Endothelial cell of umbilical vein (primary cell): Measurements from ENCODE around the gene SCD. TPM values are rescaled to one million over a fixed set of nuclear protein-coding genes. Genes with fewer than 3 reads are reported as not detected.

Experiments
- BruUV-seq: library from RNA; stranded (reverse); fragments of 400-500 nt; replicated peaks from 2 replicates; lab custom pipeline; 2021; lab: Mats Ljungman, UMichigan
- CTCF ChIA-PET: fragments of 300-600, 350-600 bp; sonication (Branson Sonifier 250); formaldehyde crosslinking; loops from one replicate; lab custom pipeline; 2021; ENCODE audit warnings: antibody characterized with exemption, inconsistent platforms; lab: Charles Lee
- POLR2A ChIA-PET: fragments of 300-600, 350-600 bp; sonication (Branson Sonifier 250); formaldehyde crosslinking; loops from one replicate; lab custom pipeline; 2021; ENCODE audit warnings: antibody characterized with exemption, inconsistent platforms; lab: Charles Lee
- DNase-seq: peaks from one replicate; pipeline ENCODE4 v3.0.0-alpha.2; 2011; ENCODE audit warnings: low read depth, low spot score
- FAIRE-seq: peaks from 2 replicates; lab custom pipeline; 2011; peaks lifted over from hg19 to GRCh38; lab: Jason Lieb, UNC
- H2AFZ ChIP-seq: 2 replicates; pipeline ENCODE4 v1.6.0; 2012; ENCODE audit warnings: low read depth, low read length, control low read depth, inconsistent platforms
- H3K27ac ChIP-seq: 2 replicates; pipeline ENCODE4 v1.5.1; 2011; ENCODE audit warnings: low read depth, mild to moderate bottlenecking, control low read depth, low read length, moderate library complexity; ENCODE audit not compliant: insufficient read depth
- H3K27me3 ChIP-seq, 2 experiments: 2 replicates each; pipeline versions ENCODE4 v1.6.0 to v1.6.1; 2011; ENCODE audit warnings: low read length in 2 of 2, mixed read lengths in 1 of 2; ENCODE audit not compliant: control insufficient read depth in 2 of 2, insufficient read depth in 2 of 2
- H3K36me3 ChIP-seq, 2 experiments: 2 replicates in 1 of 2; 3 replicates in 1 of 2; pipeline ENCODE4 v1.5.1; 2011; ENCODE audit warnings: low read length in 2 of 2, mild to moderate bottlenecking in 1 of 2, moderate library complexity in 1 of 2; ENCODE audit not compliant: control insufficient read depth in 2 of 2, insufficient read depth in 2 of 2; ENCODE audit errors: extremely low read depth in 1 of 2
- H3K4me1 ChIP-seq: 3 replicates; pipeline ENCODE4 v1.5.1; 2011; ENCODE audit warnings: mild to moderate bottlenecking, low read length; ENCODE audit not compliant: control insufficient read depth, insufficient read depth; ENCODE audit errors: extremely low read depth
- H3K4me2 ChIP-seq: 2 replicates; pipeline ENCODE4 v1.6.1; 2011; ENCODE audit warnings: low read length, control low read depth, mixed read lengths; ENCODE audit not compliant: insufficient read depth
- H3K4me3 ChIP-seq, 3 experiments: fragments of 200-600 bp in 1 of 3; sonication (generic), shearing (Covaris generic) in 1 of 3; replicated peaks in 1 of 3; 2 replicates each; pipeline ENCODE4 v1.5.1; 2011 to 2016; ENCODE audit warnings: control low read depth in 3 of 3, low read length in 3 of 3, mild to moderate bottlenecking in 2 of 3, inconsistent platforms in 1 of 3, low read depth in 1 of 3, moderate library complexity in 1 of 3; ENCODE audit not compliant: insufficient read depth in 1 of 3
- H3K79me2 ChIP-seq: 2 replicates; pipeline ENCODE4 v1.6.0; 2012; ENCODE audit warnings: low read length, inconsistent platforms; ENCODE audit not compliant: control insufficient read depth, insufficient read depth
- H3K9ac ChIP-seq: replicated peaks from 2 replicates; pipeline ENCODE3; 2011; ENCODE audit warnings: low read length, control low read depth; ENCODE audit not compliant: insufficient read depth; ENCODE audit errors: extremely low read depth
- H3K9me1 ChIP-seq: replicated peaks from 3 replicates; pipeline ENCODE4 v1.6.0; 2011; ENCODE audit warnings: mild to moderate bottlenecking, low read length; ENCODE audit not compliant: control insufficient read depth, insufficient read depth; ENCODE audit errors: extremely low read depth
- H3K9me3 ChIP-seq: replicated peaks from 2 replicates; pipeline ENCODE4 v1.5.1; 2012; ENCODE audit warnings: low read length, inconsistent platforms; ENCODE audit not compliant: control insufficient read depth, insufficient read depth
- H4K20me1 ChIP-seq: replicated peaks from 2 replicates; pipeline ENCODE3; 2011; ENCODE audit warnings: mild to moderate bottlenecking, low read length; ENCODE audit not compliant: control insufficient read depth, insufficient read depth; ENCODE audit errors: extremely low read depth
- CTCF ChIP-seq, 2 donors: IDR thresholded peaks; 1 replicate in 1 of 2; 2 replicates in 1 of 2; pipeline ENCODE4 v1.5.1; 2011; ENCODE audit warnings: low read length in 2 of 2, mild to moderate bottlenecking in 2 of 2, moderate library complexity in 2 of 2, control low read depth in 1 of 2, inconsistent platforms in 1 of 2, low read depth in 1 of 2; ENCODE audit not compliant: insufficient read depth in 1 of 2; ENCODE audit errors: extremely low read depth in 1 of 2
- EZH2 ChIP-seq: IDR thresholded peaks from 2 replicates; pipeline ENCODE4 v1.6.1; 2012; ENCODE audit warnings: borderline replicate concordance, low read depth, mild to moderate bottlenecking, moderate library complexity, low read length, inconsistent platforms; ENCODE audit not compliant: severe bottlenecking
- FOS ChIP-seq: IDR thresholded peaks from 2 replicates; pipeline ENCODE4 v1.6.1; 2011; ENCODE audit warnings: mild to moderate bottlenecking, low read length, moderate library complexity, borderline replicate concordance; ENCODE audit not compliant: insufficient read depth
- GATA2 ChIP-seq: IDR thresholded peaks from 2 replicates; pipeline ENCODE4 v1.7.0; 2011; ENCODE audit warnings: low read depth, mild to moderate bottlenecking, moderate library complexity, mixed read lengths, low read length; ENCODE audit not compliant: insufficient read length, insufficient read depth
- JUN ChIP-seq: IDR thresholded peaks from 2 replicates; pipeline ENCODE4 v1.6.1; 2011; ENCODE audit warnings: borderline replicate concordance, low read depth; ENCODE audit not compliant: insufficient read length, insufficient read depth
- MAX ChIP-seq: IDR thresholded peaks from 2 replicates; pipeline ENCODE4 v1.6.1; 2011; ENCODE audit not compliant: insufficient read depth, insufficient read length
- MYC ChIP-seq: IDR thresholded peaks from one replicate; pipeline ENCODE4 v1.6.1; 2011; ENCODE audit warnings: mild to moderate bottlenecking, low read depth, low read length
- POLR2A ChIP-seq: IDR thresholded peaks from 2 replicates; pipeline ENCODE4 v1.6.1; 2012; ENCODE audit warnings: low read depth, mild to moderate bottlenecking, control low read depth, low read length
- POLR2AphosphoS5 ChIP-seq: IDR thresholded peaks from 2 replicates; pipeline ENCODE4 v1.6.1; 2012; ENCODE audit warnings: low read depth, mild to moderate bottlenecking, control low read depth, low read length, moderate library complexity; ENCODE audit not compliant: insufficient read depth
- dilution Hi-C: fragments of 300-500 bp; cut with MboI; formaldehyde crosslinking; loops from one replicate; pipeline ENCODE4 v1.15.0; 2019; ENCODE audit warnings: low sequenced_read_pairs; ENCODE audit not compliant: extremely low pct_ligation_motif_present
- intact Hi-C: fragments of 100-400 bp; cut with micrococcal nuclease; formaldehyde crosslinking; loops from one replicate; pipeline ENCODE4 v1.10.0; 2022
- polyA plus RNA-seq, 4 experiments: library from polyadenylated mRNA; depleted of rRNA in 3 of 4; stranded (reverse) in 3 of 4; unstranded in 1 of 4; fragments of >200 nt; gene quantifications; 2 replicates each; pipeline versions ENCODE4 v1.2.1 to v1.2.3, GENCODE V29; 2011 to 2012; ENCODE audit warnings: missing spikeins in 1 of 4
- total RNA-seq: library from RNA; stranded (reverse); gene quantifications from 2 replicates; pipeline ENCODE4 v1.2.3, GENCODE V29; 2021

SCD gene
- total and polyA plus RNA-seq, 2 donors (not counting 3 experiments of a cell fraction or from before 2014, with no cell fraction given) = 258 to 426 TPM

GRCh38 chr10:100350914-100351485, 4.0 kb downstream of the SCD start:
- no TSS peak for BruUV-seq
- CTCF ChIA-PET = interaction anchor here (0.8 to 2.2 kb wide), 7 partner anchors 8 to 168 kb away, joined by 3 to 15 read pairs (median 6); no protein-coding TSS in a partner anchor
- peak overlapping the region; percentile 81 for H3K4me2 ChIP-seq
- peaks cover 42% of the 10 kb centered on the region for H3K4me1 ChIP-seq
- H3K27me3 ChIP-seq = no peaks in the 10 kb centered on the region
- DNase-seq = no peak
- no peak overlapping the region for H3K9ac ChIP-seq
- no peak overlapping the region for H2AFZ ChIP-seq
- H3K79me2 ChIP-seq = peaks cover 86% of the 10 kb centered on the region
- no peak overlapping the region for H3K27ac ChIP-seq
- dilution Hi-C loops (no loop called here), intact Hi-C loops (no loop called here)
- POLR2A ChIA-PET = interaction anchor here (0.6 kb wide), 1 partner anchor 1326 kb away, joined by 4 read pairs; no protein-coding TSS in a partner anchor
- no peaks in the 10 kb centered on the region for H3K9me1 ChIP-seq
- H3K36me3 ChIP-seq = peaks cover 30 to 43% of the 10 kb centered on the region in 2 experiments
- H4K20me1 ChIP-seq = peaks cover 9% of the 10 kb centered on the region
- H3K4me3 ChIP-seq = peak overlapping the region in 1 of 3 experiments; percentile 85
- no peaks in the 10 kb centered on the region for H3K9me3 ChIP-seq
- peak; percentile 68 for FAIRE-seq
- TF ChIP-seq POLR2AphosphoS5 (no peak), JUN (no peak), FOS (no peak), MYC (no peak), GATA2 (no peak)

GRCh38 chr10:100353770-100354485, 6.9 kb downstream of the SCD start:
- dilution Hi-C loops = no loop called here
- Histone ChIP-seq H4K20me1 (peaks cover 9% of the 10 kb centered on the region), H3K9me3 (no peaks in the 10 kb centered on the region), H3K9me1 (no peaks in the 10 kb centered on the region), H3K9ac (no peak overlapping the region), H3K27me3 (no peaks in the 10 kb centered on the region), H3K36me3 (peaks cover 33 to 49% of the 10 kb centered on the region in 2 experiments), H3K4me3 (no peak overlapping the region), H3K4me2 (no peak overlapping the region), H2AFZ (no peak overlapping the region), H3K27ac (no peak overlapping the region), H3K79me2 (peaks cover 83% of the 10 kb centered on the region), H3K4me1 (peaks cover 54% of the 10 kb centered on the region)
- ChIA-PET CTCF (interaction anchor here (0.9 to 1.4 kb wide), 5 partner anchors 8 to 165 kb away, joined by 3 to 8 read pairs (median 4); no protein-coding TSS in a partner anchor), POLR2A (interaction anchor here (0.7 kb wide), 1 partner anchor 38 kb away, joined by 7 read pairs; no protein-coding TSS in a partner anchor)
- intact Hi-C loops = no loop called here
- DNase-seq (no peak), FAIRE-seq (peak; percentile 31)
- no peak for TF ChIP-seq FOS
- TF ChIP-seq MAX = no peak
- TF ChIP-seq POLR2A = no peak
- TF ChIP-seq MYC = no peak
- TF ChIP-seq POLR2AphosphoS5 = no peak
- no peak for TF ChIP-seq CTCF (IDR thresholded peaks at IDR 0.05; ENCODE audit: extremely low read depth in 1 of 2, insufficient read depth in 1 of 2, low read depth in 1 of 2, low read length in 2 of 2)
- TF ChIP-seq JUN = no peak
- no peak for TF ChIP-seq GATA2
- no peak for TF ChIP-seq EZH2
- no TSS peak for BruUV-seq
